ENCODE results near the gene CCDC69. TPM values are rescaled to one million over a fixed set of nuclear protein-coding genes. Genes with fewer than 3 reads are reported as not detected.

The CCDC69 gene
- total and polyA plus RNA-seq, 2 of the 8 experiments (the other 6 are each of a cell fraction or from before 2014, with no cell fraction given) = 8.4 to 10.8 TPM

- Histone ChIP-seq H3K56ac (replicated peaks; ENCODE audit: insufficient read length, low read depth, low read length) (no peak overlapping the region), H3K4ac (replicated peaks; ENCODE audit: insufficient read length, low read depth, low read length) (no peak overlapping the region), H3K27ac (ENCODE audit: low read depth, low read length) (no peak overlapping the region), H3K27me3 (replicated peaks in 1 of 4; ENCODE audit: control insufficient read depth in 3 of 4, extremely low read depth in 1 of 4, insufficient read depth in 3 of 4, low read length in 3 of 4) (no peaks in the 10 kb centered on the region), H4K5ac (ENCODE audit: insufficient read length, low read depth, low read length) (no peak overlapping the region), H4K8ac (ENCODE audit: extremely low read depth, insufficient read depth, low read length) (no peak overlapping the region), H2BK20ac (ENCODE audit: low read length) (no peak overlapping the region), H3K4me2 (ENCODE audit: insufficient read depth in 1 of 2, low read depth in 2 of 2, low read length in 2 of 2) (no peak overlapping the region), H2AK5ac (ENCODE audit: low read depth, low read length) (no peak overlapping the region), H2BK15ac (ENCODE audit: low read length) (no peak overlapping the region), H3K79me2 (ENCODE audit: control insufficient read depth in 1 of 2, insufficient read depth in 2 of 2, low read length in 2 of 2) (no peaks in the 10 kb centered on the region), H3K18ac (ENCODE audit: extremely low read depth, low read length) (no peak overlapping the region), H3K23me2 (ENCODE audit: low read depth, low read length) (no peaks in the 10 kb centered on the region), H2BK120ac (replicated peaks; ENCODE audit: low read depth, low read length) (no peak overlapping the region), H3K9me3 (ENCODE audit: insufficient read depth in 2 of 2, low read depth in 1 of 2, low read length in 1 of 2) (no peaks in the 10 kb centered on the region), H3K14ac (ENCODE audit: insufficient read length) (no peak overlapping the region), H2AFZ (ENCODE audit: low read length) (no peak overlapping the region), H3K79me1 (ENCODE audit: low read depth, low read length) (no peaks in the 10 kb centered on the region), H4K20me1 (replicated peaks in 1 of 2; ENCODE audit: control insufficient read depth in 1 of 2, insufficient read depth in 2 of 2, low read length in 2 of 2) (no peaks in the 10 kb centered on the region), H3K4me1 (replicated peaks in 1 of 4; ENCODE audit: control insufficient read depth in 3 of 4, insufficient read depth in 4 of 4, low read length in 3 of 4) (no peaks in the 10 kb centered on the region), H3K23ac (ENCODE audit: insufficient read length) (no peak overlapping the region), H4K91ac (replicated peaks; ENCODE audit: insufficient read length, low read length) (no peak overlapping the region), H2BK5ac (ENCODE audit: low read depth, low read length) (no peak overlapping the region), H3K4me3 (ENCODE audit: extremely low read depth in 1 of 4, insufficient read depth in 2 of 4, low read depth in 3 of 4, low read length in 4 of 4) (no peak overlapping the region), H3K36me3 (ENCODE audit: control insufficient read depth in 2 of 4, insufficient read depth in 4 of 4, low read length in 3 of 4) (no peaks in the 10 kb centered on the region), H2BK12ac (ENCODE audit: low read depth, low read length) (no peak overlapping the region), H3K9ac (replicated peaks in 1 of 4; ENCODE audit: extremely low read depth in 1 of 4, low read depth in 3 of 4, low read length in 3 of 4) (no peak overlapping the region)
- ChIA-PET POLR2A (ENCODE audit: partially characterized antibody) (no interaction called here), CTCF (ENCODE audit: partially characterized antibody) (interaction anchor here (0.9 to 2.0 kb wide), 8 partner anchors 10 to 324 kb away, joined by 3 to 10 read pairs (median 5); no protein-coding TSS in a partner anchor)
- FAIRE-seq (no peak), DNase-seq (ENCODE audit: low read depth in 1 of 2, low spot score in 2 of 2) (no peak)
- 81% methylated on average over 5 of the region's 5 CpGs; no CpG with 5 or more reads in 1 of the 2 experiments for WGBS, 2 experiments (ENCODE audit: extremely low coverage in 1 of 2, insufficient coverage in 1 of 2, insufficient read length in 1 of 2, insufficient replicate concordance in 2 of 2, low coverage in 1 of 2, low lambda C conversion rate in 2 of 2, missing lambda C conversion rate in 1 of 2)
- TF ChIP-seq POLR2A (IDR thresholded peaks at IDR 0.05; ENCODE audit: control extremely low read depth in 1 of 2, low read depth in 2 of 2, low read length in 2 of 2) (no peak), EZH2 (IDR thresholded peaks at IDR 0.05; ENCODE audit: low read depth, low read length, severe bottlenecking) (no peak), SP4 (IDR thresholded peaks at IDR 0.05; ENCODE audit: low read length) (no peak), NANOG (IDR thresholded peaks at IDR 0.05; ENCODE audit: insufficient read depth, low read depth, low read length, poor library complexity, severe bottlenecking) (no peak), SIN3A (conservative IDR thresholded peaks at IDR 0.05 in 1 of 2, IDR thresholded peaks at IDR 0.05 in 1 of 2; ENCODE audit: low read depth in 1 of 2, low read length in 2 of 2) (no peak), TBP (IDR thresholded peaks at IDR 0.05; ENCODE audit: low read depth, low read length) (no peak), SP1 (IDR thresholded peaks at IDR 0.05; ENCODE audit: low read depth, low read length) (no peak), GABPA (IDR thresholded peaks at IDR 0.05; ENCODE audit: borderline replicate concordance, insufficient read depth, low read length) (no peak), SAP30 (IDR thresholded peaks at IDR 0.05; ENCODE audit: insufficient read depth, insufficient replicate concordance, low read length) (no peak), CTCF (IDR thresholded peaks at IDR 0.05; ENCODE audit: control extremely low read depth in 1 of 3, insufficient read depth in 1 of 3, low read depth in 1 of 3, low read length in 3 of 3) (no peak)
Observed at GRCh38 chr5:151198861-151199260, 25.0 kb downstream of the CCDC69 start.
